ENCODE data around the gene SLC52A3. TPM values are rescaled to one million over a fixed set of nuclear protein-coding genes. Genes with fewer than 3 reads are reported as not detected.

Gene SLC52A3
- total and polyA plus RNA-seq, 2 of the 13 experiments (the other 11 are each of a cell fraction or from before 2014, with no cell fraction given): 0.03 TPM; not detected in 1

- TF ChIP-seq HDAC6 (IDR thresholded peaks at IDR 0.05; ENCODE audit: low read depth, low read length) (no peak), RBFOX2 (IDR thresholded peaks at IDR 0.05; ENCODE audit: low read depth, low read length) (no peak), RFXAP (CRISPR knock-in tag; IDR thresholded peaks at IDR 0.05; ENCODE audit: borderline replicate concordance) (no peak; the same call in 1 of the 2 replicates), DNMT3B (CRISPR knock-in tag; conservative IDR thresholded peaks at IDR 0.05) (no peak), SAFB2 (CRISPR knock-in tag; IDR thresholded peaks at IDR 0.05; ENCODE audit: borderline replicate concordance, low read depth) (peak; percentile 72; the same call in 1 of the 2 replicates), HOXA7 (CRISPR knock-in tag; IDR thresholded peaks at IDR 0.05) (no peak), ZNF549 (CRISPR knock-in tag; IDR thresholded peaks at IDR 0.05) (no peak), SRSF1 (optimal IDR thresholded peaks at IDR 0.05; ENCODE audit: low read depth, low read length) (peak; percentile 33), ZFP90 (CRISPR knock-in tag; IDR thresholded peaks at IDR 0.05; ENCODE audit: borderline replicate concordance) (no peak), ZNF546 (CRISPR knock-in tag; conservative IDR thresholded peaks at IDR 0.05) (no peak), ZNF687 (CRISPR knock-in tag; IDR thresholded peaks at IDR 0.05) (peak; percentile 75), ZNF101 (CRISPR knock-in tag; IDR thresholded peaks at IDR 0.05; ENCODE audit: borderline replicate concordance, low read depth) (no peak), ZNF563 (CRISPR knock-in tag; IDR thresholded peaks at IDR 0.05) (no peak; the same call in 1 of the 2 replicates), CEBPZ (IDR thresholded peaks at IDR 0.05; ENCODE audit: low read length) (no peak), ZNF20 (CRISPR knock-in tag; IDR thresholded peaks at IDR 0.05) (no peak), NCOR1 (IDR thresholded peaks at IDR 0.05; ENCODE audit: borderline replicate concordance, low read length) (no peak), RBAK (CRISPR knock-in tag; IDR thresholded peaks at IDR 0.05) (no peak), LCORL (IDR thresholded peaks at IDR 0.05) (no peak), LCORL (CRISPR knock-in tag; IDR thresholded peaks at IDR 0.05) (no peak), SPEN (CRISPR knock-in tag; IDR thresholded peaks at IDR 0.05; ENCODE audit: low read depth) (peak; percentile 77; the same call in 1 of the 2 replicates), ETS1 (CRISPR knock-in tag; IDR thresholded peaks at IDR 0.05) (no peak), PAF1 (CRISPR knock-in tag; IDR thresholded peaks at IDR 0.05) (no peak)
Measured at GRCh38 chr20:728256-728944, 39.9 kb downstream of the SLC52A3 start (continued).
